SU-DHL-6 (cell line): ENCODE results near the gene IFNA13.
A peak's percentile ranks its signal among the peaks of the same experiment; 100 is the strongest.

Source experiments
- H2AFZ ChIP-seq: fragments of 200-600 bp; sonication (generic); 2 replicates; pipeline ENCODE4 v1.6.1; 2014; ENCODE audit warnings: low read depth, mild to moderate bottlenecking, moderate library complexity, mixed read lengths, antibody characterized with exemption, low read length; ENCODE audit not compliant: severe bottlenecking
- H3F3A ChIP-seq: fragments of 200-600 bp; shearing (Covaris generic); 2 replicates; pipeline ENCODE4 v1.6.0; 2016; ENCODE audit warnings: antibody characterized with exemption, mild to moderate bottlenecking; ENCODE audit not compliant: insufficient read depth
- H3K27ac ChIP-seq: fragments of 200-600 bp; sonication (generic); 2 replicates; pipeline ENCODE4 v1.5.1; 2016; ENCODE audit warnings: low read depth, mild to moderate bottlenecking, low read length, moderate library complexity, mixed read lengths
- H3K27me3 ChIP-seq: fragments of 200-600 bp; sonication (generic), shearing (Covaris generic); 2 replicates; pipeline ENCODE4 v1.6.0; 2014; ENCODE audit warnings: mild to moderate bottlenecking, low read length
- H3K36me3 ChIP-seq: fragments of 200-600 bp; sonication (generic); 2 replicates; pipeline ENCODE4 v1.6.1; 2014; ENCODE audit warnings: mild to moderate bottlenecking, low read length, mixed read lengths
- H3K4me2 ChIP-seq: fragments of 300-600, 200-600 bp; shearing (Covaris generic), sonication (generic); 2 replicates; pipeline ENCODE4 v1.6.0; 2014; ENCODE audit warnings: low read length, low read depth, mild to moderate bottlenecking; ENCODE audit not compliant: poor library complexity, severe bottlenecking
- H3K4me3 ChIP-seq: fragments of 200-600 bp; sonication (generic); 2 replicates; pipeline ENCODE4 v1.5.1; 2014; ENCODE audit warnings: antibody characterized with exemption, low read length, mild to moderate bottlenecking, mixed read lengths; ENCODE audit not compliant: insufficient read depth, poor library complexity, severe bottlenecking
- H3K79me2 ChIP-seq: fragments of 200-600 bp; sonication (generic); 2 replicates; pipeline ENCODE4 v1.6.1; 2014; ENCODE audit warnings: mild to moderate bottlenecking, low read length, moderate library complexity; ENCODE audit not compliant: insufficient read depth
- H3K9ac ChIP-seq: fragments of 200-600 bp; sonication (generic); 2 replicates; pipeline ENCODE4 v1.7.0; 2014; ENCODE audit warnings: mild to moderate bottlenecking, low read length
- H3K9me2 ChIP-seq: fragments of 200-600 bp; sonication (generic); replicated peaks from 2 replicates; pipeline ENCODE4 v1.6.1; 2014; ENCODE audit warnings: low read length; ENCODE audit not compliant: insufficient read depth
- H3K9me3 ChIP-seq: fragments of 200-600 bp; sonication (generic); 2 replicates; pipeline ENCODE4 v1.6.1; 2014; ENCODE audit warnings: low read length, mixed read lengths; ENCODE audit not compliant: insufficient read depth
- H4K20me1 ChIP-seq: fragments of 200-600 bp; sonication (generic); 2 replicates; pipeline ENCODE4 v1.6.1; 2014; ENCODE audit warnings: low read depth, mild to moderate bottlenecking, antibody characterized with exemption, low read length, moderate library complexity, mixed read lengths
- CTCF ChIP-seq: fragments of 200-600 bp; sonication (generic); IDR thresholded peaks from one replicate; pipeline ENCODE4 v1.5.1; 2017; ENCODE audit warnings: antibody characterized with exemption, mild to moderate bottlenecking, low read length, moderate library complexity; ENCODE audit not compliant: insufficient read depth, poor library complexity, severe bottlenecking
- EZH2phosphoT487 ChIP-seq: fragments of 200-600 bp; sonication (generic), shearing (Covaris generic); conservative IDR thresholded peaks from 2 replicates; pipeline ENCODE4 v1.6.1; 2018; ENCODE audit warnings: mild to moderate bottlenecking, antibody characterized with exemption, low read length, moderate library complexity, mixed read lengths

IFNA13 gene

GRCh38 chr9:21320465-21320864 lies 47.4 kb downstream of the IFNA13 start:
- H3K9ac ChIP-seq, result no peak overlapping the region
- no peak overlapping the region for H3K4me3 ChIP-seq
- peaks cover 2% of the 10 kb centered on the region; the same call in 1 of the 2 replicates for H4K20me1 ChIP-seq
- no peaks in the 10 kb centered on the region for H3K9me3 ChIP-seq
- no peak overlapping the region for H3K4me2 ChIP-seq
- no peak overlapping the region for H2AFZ ChIP-seq
- no peaks in the 10 kb centered on the region for H3K36me3 ChIP-seq
- H3K9me2 ChIP-seq, result no peaks in the 10 kb centered on the region
- no peaks in the 10 kb centered on the region for H3F3A ChIP-seq
- no peaks in the 10 kb centered on the region for H3K27me3 ChIP-seq
- TF ChIP-seq CTCF, result no peak
- TF ChIP-seq EZH2phosphoT487, result no peak
- no peak overlapping the region for H3K27ac ChIP-seq
- H3K79me2 ChIP-seq, result no peaks in the 10 kb centered on the region

- H3K36me3 ChIP-seq, result no peaks in the 10 kb centered on the region
- no peak overlapping the region for H2AFZ ChIP-seq
- H3K9me3 ChIP-seq, result no peaks in the 10 kb centered on the region
- no peak overlapping the region for H3K9ac ChIP-seq
- no peaks in the 10 kb centered on the region for H3F3A ChIP-seq
- no peak overlapping the region for H3K4me3 ChIP-seq
- H3K4me2 ChIP-seq, result no peak overlapping the region
- H3K9me2 ChIP-seq, result no peaks in the 10 kb centered on the region
- TF ChIP-seq CTCF (peak; percentile 78), EZH2phosphoT487 (no peak)
- no peaks in the 10 kb centered on the region for H4K20me1 ChIP-seq
- no peaks in the 10 kb centered on the region for H3K79me2 ChIP-seq
- H3K27ac ChIP-seq, result no peak overlapping the region
- no peaks in the 10 kb centered on the region for H3K27me3 ChIP-seq
Observed at GRCh38 chr9:21317956-21318923, 49.6 kb downstream of the IFNA13 start.
